ENCODE results near the gene PPM1H. TPM values are rescaled to one million over a fixed set of nuclear protein-coding genes. Genes with fewer than 3 reads are reported as not detected.

Gene PPM1H
- total and polyA plus RNA-seq, 2 of the 8 experiments (the other 6 are each of a cell fraction or from before 2014, with no cell fraction given): 16.4 to 36.1 TPM

GRCh38 chr12:62976110-62976662 lies 41.2 kb upstream of the PPM1H start:
- POLR2A ChIA-PET (ENCODE audit: partially characterized antibody): interaction anchor here (1.1 kb wide), 1 partner anchor 9 kb away, joined by 3 read pairs; no protein-coding TSS in a partner anchor
- no peak overlapping the region for H2AFZ ChIP-seq (ENCODE audit: low read length)
- FAIRE-seq: no peak
- TF ChIP-seq SP2 (IDR thresholded peaks at IDR 0.05; ENCODE audit: low read length): no peak
- no peak for TF ChIP-seq EGR1 (IDR thresholded peaks at IDR 0.05; ENCODE audit: borderline replicate concordance, low read depth, low read length)
- no peak for TF ChIP-seq HDAC6 (IDR thresholded peaks at IDR 0.05; ENCODE audit: low read depth, low read length)
- TF ChIP-seq TBP (IDR thresholded peaks at IDR 0.05; ENCODE audit: low read depth, low read length): no peak
- no peak for TF ChIP-seq RFX5 (IDR thresholded peaks at IDR 0.05; ENCODE audit: borderline replicate concordance, low read depth, low read length)
- TF ChIP-seq, protein P1, sequence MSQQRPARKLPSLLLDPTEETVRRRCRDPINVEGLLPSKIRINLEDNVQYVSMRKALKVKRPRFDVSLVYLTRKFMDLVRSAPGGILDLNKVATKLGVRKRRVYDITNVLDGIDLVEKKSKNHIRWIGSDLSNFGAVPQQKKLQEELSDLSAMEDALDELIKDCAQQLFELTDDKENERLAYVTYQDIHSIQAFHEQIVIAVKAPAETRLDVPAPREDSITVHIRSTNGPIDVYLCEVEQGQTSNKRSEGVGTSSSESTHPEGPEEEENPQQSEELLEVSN (IDR thresholded peaks at IDR 0.05): no peak
- TF ChIP-seq ATF2 (IDR thresholded peaks at IDR 0.05; ENCODE audit: low read length): no peak
- TF ChIP-seq FOSL1 (IDR thresholded peaks at IDR 0.05; ENCODE audit: insufficient read depth, low read depth, low read length): no peak
- no peak for TF ChIP-seq TEAD4 (IDR thresholded peaks at IDR 0.05; ENCODE audit: low read depth, low read length)
- TF ChIP-seq KDM1A (IDR thresholded peaks at IDR 0.05; ENCODE audit: borderline replicate concordance, low read length): no peak
- TF ChIP-seq POU5F1 (IDR thresholded peaks at IDR 0.05; ENCODE audit: low read depth, low read length): no peak
- TF ChIP-seq GABPA (IDR thresholded peaks at IDR 0.05; ENCODE audit: borderline replicate concordance, insufficient read depth, low read length): no peak

More at GRCh38 chr12:62976110-62976662, 41.2 kb upstream of the PPM1H start:
- no peak overlapping the region for H2BK12ac ChIP-seq (ENCODE audit: low read depth, low read length)
- no peak overlapping the region for H3K4ac ChIP-seq (replicated peaks; ENCODE audit: insufficient read length, low read depth, low read length)
- no peak overlapping the region for H2BK5ac ChIP-seq (ENCODE audit: low read depth, low read length)
- no peaks in the 10 kb centered on the region for H3K23me2 ChIP-seq (ENCODE audit: low read depth, low read length)
- no peak for DNase-seq (ENCODE audit: low read depth in 1 of 2, low spot score in 2 of 2)
- H3K4me2 ChIP-seq (ENCODE audit: insufficient read depth in 1 of 2, low read depth in 2 of 2, low read length in 2 of 2): no peak overlapping the region
- 82% methylated on average over 4 of the region's 4 CpGs; no CpG with 5 or more reads in 1 of the 2 experiments for WGBS, 2 experiments (ENCODE audit: extremely low coverage in 1 of 2, insufficient coverage in 1 of 2, insufficient read length in 1 of 2, insufficient replicate concordance in 2 of 2, low coverage in 1 of 2, low lambda C conversion rate in 2 of 2, missing lambda C conversion rate in 1 of 2)
- H2BK20ac ChIP-seq (ENCODE audit: low read length): no peak overlapping the region
- H2BK120ac ChIP-seq (replicated peaks; ENCODE audit: low read depth, low read length): no peak overlapping the region
- H4K8ac ChIP-seq (ENCODE audit: extremely low read depth, insufficient read depth, low read length): no peak overlapping the region
- H3K4me3 ChIP-seq (ENCODE audit: extremely low read depth in 1 of 4, insufficient read depth in 2 of 4, low read depth in 3 of 4, low read length in 4 of 4): no peak overlapping the region
- no peak overlapping the region for H3K27ac ChIP-seq (ENCODE audit: low read depth, low read length)
- no peak overlapping the region for H3K14ac ChIP-seq (ENCODE audit: insufficient read length)
- H3K9ac ChIP-seq (replicated peaks in 1 of 4; ENCODE audit: extremely low read depth in 1 of 4, low read depth in 3 of 4, low read length in 3 of 4): no peak overlapping the region
- H2BK15ac ChIP-seq (ENCODE audit: low read length): no peak overlapping the region
- no peak overlapping the region for H4K91ac ChIP-seq (replicated peaks; ENCODE audit: insufficient read length, low read length)
- no peaks in the 10 kb centered on the region for H3K79me1 ChIP-seq (ENCODE audit: low read depth, low read length)
- H3K36me3 ChIP-seq (ENCODE audit: control insufficient read depth in 2 of 4, insufficient read depth in 4 of 4, low read length in 3 of 4): no peaks in the 10 kb centered on the region
- H3K27me3 ChIP-seq (replicated peaks in 1 of 4; ENCODE audit: control insufficient read depth in 3 of 4, extremely low read depth in 1 of 4, insufficient read depth in 3 of 4, low read length in 3 of 4): no peaks in the 10 kb centered on the region
- CTCF ChIA-PET (ENCODE audit: partially characterized antibody): interaction anchor here (0.6 kb wide), 1 partner anchor 15 kb away, joined by 4 read pairs; no protein-coding TSS in a partner anchor
- no peak overlapping the region for H4K5ac ChIP-seq (ENCODE audit: insufficient read length, low read depth, low read length)
- no peaks in the 10 kb centered on the region for H4K20me1 ChIP-seq (replicated peaks in 1 of 2; ENCODE audit: control insufficient read depth in 1 of 2, insufficient read depth in 2 of 2, low read length in 2 of 2)
- no peaks in the 10 kb centered on the region for H3K9me3 ChIP-seq (ENCODE audit: insufficient read depth in 2 of 2, low read depth in 1 of 2, low read length in 1 of 2)
- no peak overlapping the region for H3K23ac ChIP-seq (ENCODE audit: insufficient read length)
- H2AK5ac ChIP-seq (ENCODE audit: low read depth, low read length): no peak overlapping the region
- H3K18ac ChIP-seq (ENCODE audit: extremely low read depth, low read length): no peak overlapping the region
- no peaks in the 10 kb centered on the region for H3K79me2 ChIP-seq (ENCODE audit: control insufficient read depth in 1 of 2, insufficient read depth in 2 of 2, low read length in 2 of 2)
- H3K4me1 ChIP-seq (replicated peaks in 1 of 4; ENCODE audit: control insufficient read depth in 3 of 4, insufficient read depth in 4 of 4, low read length in 3 of 4): no peaks in the 10 kb centered on the region
- H3K56ac ChIP-seq (replicated peaks; ENCODE audit: insufficient read length, low read depth, low read length): no peak overlapping the region
